ENCODE measurements around the gene CIB4.

Gene CIB4

GRCh38 chr2:26585100-26585499, 56.1 kb downstream of the CIB4 start:
- TF ChIP-seq CTCF (IDR thresholded peaks at IDR 0.05): no peak

- TF ChIP-seq CTCF (IDR thresholded peaks at IDR 0.05): no peak
These were observed 56.5 kb downstream of the CIB4 start for GRCh38 chr2:26584656-26585055.

- no peak for TF ChIP-seq CTCF (IDR thresholded peaks at IDR 0.05)
These were observed 57.0 kb downstream of the CIB4 start for GRCh38 chr2:26584191-26584590.

- no peak for TF ChIP-seq CTCF (IDR thresholded peaks at IDR 0.05)
These were observed 57.7 kb downstream of the CIB4 start for GRCh38 chr2:26583381-26583911.

GRCh38 chr2:26582890-26583289, 58.3 kb downstream of the CIB4 start:
- TF ChIP-seq CTCF (IDR thresholded peaks at IDR 0.05): no peak

GRCh38 chr2:26581991-26582842, 58.9 kb downstream of the CIB4 start:
- TF ChIP-seq CTCF (IDR thresholded peaks at IDR 0.05): no peak

GRCh38 chr2:26581266-26581990, 59.7 kb downstream of the CIB4 start:
- TF ChIP-seq CTCF (IDR thresholded peaks at IDR 0.05): no peak
